ENCODE measurements around the gene SMIM1. TPM values are rescaled to one million over a fixed set of nuclear protein-coding genes. Genes with fewer than 3 reads are reported as not detected.

SMIM1 gene
- total RNA-seq, 2 experiments from 2014 or later, result 1.5 to 2.2 TPM

- Mint-ChIP-seq H3K4me1 (ENCODE audit: low read depth) (no peaks in the 10 kb centered on the region), H3K4me3 (no peak overlapping the region), H3K27me3 (no peaks in the 10 kb centered on the region), H3K27ac (peak overlapping the region; percentile 5), H3K9me3 (no peaks in the 10 kb centered on the region), H3K36me3 (ENCODE audit: low read depth) (peaks cover 10% of the 10 kb centered on the region)
- ATAC-seq (no peak), DNase-seq (no peak)
- ChIA-PET CTCF (no interaction called here), POLR2A (no interaction called here)
- TF ChIP-seq CTCF (IDR thresholded peaks at IDR 0.05), result no peak
- intact Hi-C loops (cut with micrococcal nuclease), result no loop called here
Observed at GRCh38 chr1:3819771-3820200, 47.2 kb downstream of the SMIM1 start.

GRCh38 chr1:3820316-3820715 lies 47.8 kb downstream of the SMIM1 start:
- no peak overlapping the region for H3K4me3 Mint-ChIP-seq
- no peak for ATAC-seq
- H3K36me3 Mint-ChIP-seq (ENCODE audit: low read depth), result peaks cover 10% of the 10 kb centered on the region
- no peaks in the 10 kb centered on the region for H3K27me3 Mint-ChIP-seq
- H3K9me3 Mint-ChIP-seq, result no peaks in the 10 kb centered on the region
- H3K4me1 Mint-ChIP-seq (ENCODE audit: low read depth), result no peaks in the 10 kb centered on the region
- POLR2A ChIA-PET, result no interaction called here
- TF ChIP-seq CTCF (IDR thresholded peaks at IDR 0.05), result no peak
- CTCF ChIA-PET, result no interaction called here
- no peak overlapping the region for H3K27ac Mint-ChIP-seq
- intact Hi-C loops (cut with micrococcal nuclease), result no loop called here
- DNase-seq, result no peak

DNA sequence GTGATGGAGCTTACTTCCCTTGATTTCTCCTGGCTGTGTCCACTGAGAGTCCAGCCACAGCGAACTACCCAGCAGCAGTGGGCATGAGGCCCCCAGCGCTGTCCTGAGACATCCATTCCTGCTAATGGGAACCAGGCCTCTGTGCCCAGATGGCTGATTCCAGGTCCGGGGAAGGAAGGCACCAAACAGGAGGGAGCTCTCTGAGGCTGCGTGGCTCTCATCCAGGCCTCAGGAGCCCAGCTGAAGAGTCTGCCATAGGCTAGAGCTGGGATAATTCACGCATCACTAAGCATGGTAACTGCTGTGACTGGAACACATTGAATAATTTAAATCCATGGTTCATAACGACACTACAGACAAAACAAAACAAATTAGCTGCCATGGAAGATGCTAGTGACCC lies 48.5 kb downstream of the SMIM1 start:
- POLR2A ChIA-PET, result no interaction called here

DNA sequence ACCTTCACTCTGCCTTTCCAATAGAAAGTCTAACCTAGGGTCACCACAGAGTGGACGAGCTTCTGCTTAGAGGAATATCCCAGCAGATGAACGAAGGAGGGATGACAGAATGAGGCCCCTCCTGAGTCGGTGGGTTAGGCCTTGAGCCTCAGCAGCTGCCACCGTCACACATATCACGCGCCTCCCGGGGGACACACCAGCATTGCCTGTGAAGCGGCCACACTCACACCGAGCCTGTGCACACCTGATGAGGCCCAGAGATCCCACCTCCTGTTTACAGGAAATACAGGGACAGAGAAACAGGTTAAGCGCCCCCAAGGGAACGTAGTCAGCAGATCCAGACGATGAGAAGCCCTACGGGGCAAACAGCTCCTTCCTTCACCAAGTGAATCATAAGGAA lies 48.9 kb downstream of the SMIM1 start:
- Mint-ChIP-seq H3K4me1 (ENCODE audit: low read depth) (no peaks in the 10 kb centered on the region), H3K36me3 (ENCODE audit: low read depth) (peaks cover 13% of the 10 kb centered on the region), H3K27me3 (no peaks in the 10 kb centered on the region), H3K9me3 (no peaks in the 10 kb centered on the region), H3K4me3 (no peak overlapping the region), H3K27ac (no peak overlapping the region)
- DNase-seq, result no peak
- intact Hi-C loops (cut with micrococcal nuclease), result no loop called here
- POLR2A ChIA-PET, result interaction anchor here (1.0 kb wide), 1 partner anchor 12 kb away, joined by 3 read pairs; no protein-coding TSS in a partner anchor
- TF ChIP-seq CTCF (IDR thresholded peaks at IDR 0.05), result no peak
- CTCF ChIA-PET, result no interaction called here
- no peak for ATAC-seq

More for the DNA sequence above, 48.5 kb downstream of the SMIM1 start:
- DNase-seq (no peak), ATAC-seq (no peak)
- intact Hi-C loops (cut with micrococcal nuclease), result no loop called here
- Mint-ChIP-seq H3K36me3 (ENCODE audit: low read depth) (peaks cover 13% of the 10 kb centered on the region), H3K27ac (no peak overlapping the region), H3K27me3 (no peaks in the 10 kb centered on the region), H3K4me1 (ENCODE audit: low read depth) (no peaks in the 10 kb centered on the region), H3K9me3 (no peaks in the 10 kb centered on the region), H3K4me3 (no peak overlapping the region)
- TF ChIP-seq CTCF (IDR thresholded peaks at IDR 0.05), result no peak
- CTCF ChIA-PET, result no interaction called here

- no peaks in the 10 kb centered on the region for H3K4me1 Mint-ChIP-seq (ENCODE audit: low read depth)
- ATAC-seq (no peak), DNase-seq (no peak)
- no peak for TF ChIP-seq CTCF (IDR thresholded peaks at IDR 0.05)
- H3K9me3 Mint-ChIP-seq, result no peaks in the 10 kb centered on the region
- H3K4me3 Mint-ChIP-seq, result no peak overlapping the region
- intact Hi-C loops (cut with micrococcal nuclease), result no loop called here
- peaks cover 13% of the 10 kb centered on the region for H3K36me3 Mint-ChIP-seq (ENCODE audit: low read depth)
- CTCF ChIA-PET, result no interaction called here
- no peaks in the 10 kb centered on the region for H3K27me3 Mint-ChIP-seq
- POLR2A ChIA-PET, result interaction anchor here (1.0 kb wide), 1 partner anchor 11 kb away, joined by 3 read pairs; no protein-coding TSS in a partner anchor
- H3K27ac Mint-ChIP-seq, result no peak overlapping the region
Observed at GRCh38 chr1:3821908-3822307, 49.4 kb downstream of the SMIM1 start.

Data from activated CD8-positive, alpha-beta T cell treated with anti-CD3 and anti-CD28 coated beads for 36 hours (primary cell).